ENCODE data around the gene SLC12A9.

The SLC12A9 gene

DNA sequence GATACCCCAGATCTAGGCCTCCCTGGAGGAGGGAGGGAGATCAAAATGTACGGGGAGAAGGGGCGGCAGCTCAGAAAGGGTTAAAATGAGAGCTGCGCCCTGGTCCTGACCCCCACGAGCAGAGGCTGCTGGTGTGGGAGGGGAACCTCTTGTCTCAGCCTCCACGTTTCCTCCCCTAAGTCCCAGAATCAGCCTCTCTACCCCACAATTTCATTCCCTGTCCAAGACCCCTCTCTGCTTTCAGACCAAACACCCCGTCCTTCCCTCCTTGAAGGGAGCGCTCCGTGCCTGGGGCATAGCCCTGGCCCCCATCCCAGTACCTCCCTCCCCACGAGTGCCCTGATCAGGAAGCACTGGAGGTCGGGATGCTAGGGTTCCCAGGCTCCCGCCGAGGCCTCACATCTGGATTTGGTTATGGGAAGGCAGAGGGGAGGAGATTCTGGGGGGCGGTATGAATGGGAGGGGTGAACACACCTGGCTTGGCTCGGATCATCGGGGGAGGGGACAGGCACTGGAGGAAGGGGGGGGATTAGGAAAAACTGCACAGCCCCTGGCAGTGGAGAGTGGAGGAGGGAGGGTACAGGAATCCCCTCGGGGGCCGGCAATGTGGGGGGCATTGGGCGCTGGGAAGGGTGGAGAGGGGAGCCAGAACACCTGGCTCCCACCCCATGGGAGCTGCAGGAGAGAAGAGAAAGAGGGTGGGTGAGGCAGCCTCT, 27.9 kb upstream of the SLC12A9 start:
- Histone ChIP-seq H3K9me2 (ENCODE audit: low read depth, low read length) (no peaks in the 10 kb centered on the region), H3K9me3 (ENCODE audit: low read length) (no peaks in the 10 kb centered on the region), H2AFZ (ENCODE audit: low read length) (no peak overlapping the region), H3K36me3 (ENCODE audit: insufficient read depth, low read length) (no peaks in the 10 kb centered on the region), H3K27me3 (ENCODE audit: insufficient read depth, low read length) (peaks cover 10% of the 10 kb centered on the region; the same call in 1 of the 2 replicates), H3K4me3 (ENCODE audit: low read depth, low read length, poor library complexity, severe bottlenecking) (no peak overlapping the region), H3K27ac (ENCODE audit: low read depth, low read length, poor library complexity, severe bottlenecking) (no peak overlapping the region), H3F3A (ENCODE audit: insufficient read depth, low read length) (no peaks in the 10 kb centered on the region), H3K4me1 (ENCODE audit: insufficient read depth, low read length, severe bottlenecking) (no peaks in the 10 kb centered on the region), H3K4me2 (ENCODE audit: low read length) (no peak overlapping the region), H4K20me1 (ENCODE audit: insufficient read depth, low read length) (no peaks in the 10 kb centered on the region), H3K9ac (ENCODE audit: low read length) (no peak overlapping the region), H3K79me2 (ENCODE audit: insufficient read depth, low read length) (no peaks in the 10 kb centered on the region)
- no peak for TF ChIP-seq EZH2 (IDR thresholded peaks at IDR 0.05; ENCODE audit: borderline replicate concordance, low read length)
- TF ChIP-seq, protein P1, sequence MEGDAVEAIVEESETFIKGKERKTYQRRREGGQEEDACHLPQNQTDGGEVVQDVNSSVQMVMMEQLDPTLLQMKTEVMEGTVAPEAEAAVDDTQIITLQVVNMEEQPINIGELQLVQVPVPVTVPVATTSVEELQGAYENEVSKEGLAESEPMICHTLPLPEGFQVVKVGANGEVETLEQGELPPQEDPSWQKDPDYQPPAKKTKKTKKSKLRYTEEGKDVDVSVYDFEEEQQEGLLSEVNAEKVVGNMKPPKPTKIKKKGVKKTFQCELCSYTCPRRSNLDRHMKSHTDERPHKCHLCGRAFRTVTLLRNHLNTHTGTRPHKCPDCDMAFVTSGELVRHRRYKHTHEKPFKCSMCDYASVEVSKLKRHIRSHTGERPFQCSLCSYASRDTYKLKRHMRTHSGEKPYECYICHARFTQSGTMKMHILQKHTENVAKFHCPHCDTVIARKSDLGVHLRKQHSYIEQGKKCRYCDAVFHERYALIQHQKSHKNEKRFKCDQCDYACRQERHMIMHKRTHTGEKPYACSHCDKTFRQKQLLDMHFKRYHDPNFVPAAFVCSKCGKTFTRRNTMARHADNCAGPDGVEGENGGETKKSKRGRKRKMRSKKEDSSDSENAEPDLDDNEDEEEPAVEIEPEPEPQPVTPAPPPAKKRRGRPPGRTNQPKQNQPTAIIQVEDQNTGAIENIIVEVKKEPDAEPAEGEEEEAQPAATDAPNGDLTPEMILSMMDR (IDR thresholded peaks at IDR 0.05; ENCODE audit: low read length), result no peak

DNA sequence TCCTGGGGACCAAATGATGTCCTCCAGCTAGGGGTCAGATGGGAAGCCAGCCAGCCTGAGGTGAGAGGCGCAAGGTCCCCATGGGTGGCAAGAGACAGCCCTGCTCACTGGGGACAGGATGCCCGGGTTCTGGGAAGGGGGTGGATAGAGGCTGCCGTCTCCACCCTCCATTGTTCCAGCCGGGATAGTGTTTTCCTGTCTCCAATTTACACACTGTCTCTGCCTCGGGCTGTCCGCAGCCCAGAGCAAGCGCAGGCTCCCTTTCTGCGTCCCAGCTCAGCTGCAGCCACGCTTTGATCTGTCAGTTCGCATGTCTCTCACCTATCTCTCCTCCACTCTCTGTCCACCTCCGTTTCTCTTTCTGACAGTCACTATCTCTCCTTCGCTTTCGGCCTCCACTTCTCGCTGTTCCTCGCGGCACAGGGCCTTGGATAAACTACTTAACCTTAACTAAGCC, 27.3 kb upstream of the SLC12A9 start:
- H4K20me1 ChIP-seq (ENCODE audit: insufficient read depth, low read length), result no peaks in the 10 kb centered on the region

DNA sequence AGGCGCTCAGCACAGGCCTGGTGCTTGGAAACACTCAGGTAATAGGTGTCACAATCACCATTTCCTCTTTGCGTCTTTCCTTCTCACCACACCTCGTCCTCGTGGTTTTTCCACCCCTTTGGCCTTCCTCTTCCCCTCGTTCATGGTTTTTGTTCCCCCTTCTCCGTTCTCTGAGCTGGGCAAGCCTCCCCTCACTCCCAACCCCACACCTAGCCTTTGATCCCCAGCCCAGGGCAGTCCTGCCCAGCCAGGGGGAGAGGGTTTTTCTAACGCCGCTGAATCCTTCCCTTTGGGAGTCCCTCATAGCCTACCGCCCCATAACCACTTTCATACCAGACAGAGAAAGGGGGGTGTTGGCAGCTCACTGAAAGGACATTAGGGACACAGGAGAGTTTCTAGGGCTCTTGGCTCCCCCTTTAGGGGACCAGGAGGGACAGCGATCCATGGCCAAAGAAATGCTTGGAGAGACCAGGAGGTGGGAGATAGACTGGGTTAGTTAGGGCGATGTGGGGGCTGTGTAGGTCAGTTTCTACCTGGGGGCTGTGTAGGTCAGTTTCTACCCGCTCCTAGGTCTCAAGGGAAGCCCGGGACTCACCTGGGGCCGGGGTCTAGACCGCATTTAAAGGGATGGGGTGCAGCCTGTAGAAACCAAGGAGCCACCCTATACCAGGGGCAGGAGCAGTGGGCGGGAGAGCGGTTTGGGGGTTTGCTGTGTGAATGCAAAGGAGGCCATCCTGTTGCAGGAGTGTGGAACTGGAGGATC, 26.6 kb upstream of the SLC12A9 start:
- Histone ChIP-seq H3K9ac (ENCODE audit: low read length) (no peak overlapping the region), H3K9me3 (ENCODE audit: low read length) (no peaks in the 10 kb centered on the region), H3K4me1 (ENCODE audit: insufficient read depth, low read length, severe bottlenecking) (no peaks in the 10 kb centered on the region), H3K36me3 (ENCODE audit: insufficient read depth, low read length) (no peaks in the 10 kb centered on the region), H2AFZ (ENCODE audit: low read length) (no peak overlapping the region), H4K20me1 (ENCODE audit: insufficient read depth, low read length) (no peaks in the 10 kb centered on the region), H3K4me3 (ENCODE audit: low read depth, low read length, poor library complexity, severe bottlenecking) (no peak overlapping the region), H3K27ac (ENCODE audit: low read depth, low read length, poor library complexity, severe bottlenecking) (no peak overlapping the region), H3K79me2 (ENCODE audit: insufficient read depth, low read length) (no peaks in the 10 kb centered on the region), H3K27me3 (ENCODE audit: insufficient read depth, low read length) (peaks cover 10% of the 10 kb centered on the region; the same call in 1 of the 2 replicates), H3F3A (ENCODE audit: insufficient read depth, low read length) (no peaks in the 10 kb centered on the region), H3K9me2 (ENCODE audit: low read depth, low read length) (no peaks in the 10 kb centered on the region), H3K4me2 (ENCODE audit: low read length) (no peak overlapping the region)
- TF ChIP-seq, protein P1 (IDR thresholded peaks at IDR 0.05; ENCODE audit: low read length), result no peak
- no peak for TF ChIP-seq EZH2 (IDR thresholded peaks at IDR 0.05; ENCODE audit: borderline replicate concordance, low read length)

More for the DNA sequence above, 27.3 kb upstream of the SLC12A9 start:
- Histone ChIP-seq H3K9me2 (ENCODE audit: low read depth, low read length) (no peaks in the 10 kb centered on the region), H3K36me3 (ENCODE audit: insufficient read depth, low read length) (no peaks in the 10 kb centered on the region), H3F3A (ENCODE audit: insufficient read depth, low read length) (no peaks in the 10 kb centered on the region), H3K4me2 (ENCODE audit: low read length) (no peak overlapping the region), H3K27ac (ENCODE audit: low read depth, low read length, poor library complexity, severe bottlenecking) (no peak overlapping the region), H3K27me3 (ENCODE audit: insufficient read depth, low read length) (peaks cover 10% of the 10 kb centered on the region; the same call in 1 of the 2 replicates), H3K9ac (ENCODE audit: low read length) (no peak overlapping the region), H3K79me2 (ENCODE audit: insufficient read depth, low read length) (no peaks in the 10 kb centered on the region), H3K9me3 (ENCODE audit: low read length) (no peaks in the 10 kb centered on the region), H2AFZ (ENCODE audit: low read length) (no peak overlapping the region), H3K4me3 (ENCODE audit: low read depth, low read length, poor library complexity, severe bottlenecking) (no peak overlapping the region), H3K4me1 (ENCODE audit: insufficient read depth, low read length, severe bottlenecking) (no peaks in the 10 kb centered on the region)
- TF ChIP-seq, protein P1 (IDR thresholded peaks at IDR 0.05; ENCODE audit: low read length), result no peak
- TF ChIP-seq EZH2 (IDR thresholded peaks at IDR 0.05; ENCODE audit: borderline replicate concordance, low read length), result no peak
